GDM1 (cell line): ENCODE results near the gene INPP4A.

Source experiments
- DNase-seq: peaks from one replicate; lab custom pipeline; 2025; lab: John Stamatoyannopoulos, UW

Gene INPP4A

GRCh38 chr2:98476192-98476868 lies 31.7 kb downstream of the INPP4A start:
- no peak for DNase-seq

GRCh38 chr2:98477036-98477435 lies 32.4 kb downstream of the INPP4A start:
- no peak for DNase-seq

GRCh38 chr2:98477506-98477905 lies 32.8 kb downstream of the INPP4A start:
- no peak for DNase-seq

- DNase-seq = peak; percentile 15
Observed at GRCh38 chr2:98478088-98478551, 33.5 kb downstream of the INPP4A start.

- DNase-seq = peak; percentile 20
Observed at GRCh38 chr2:98478907-98479306, 34.2 kb downstream of the INPP4A start.

GRCh38 chr2:98479371-98479770 lies 34.7 kb downstream of the INPP4A start:
- no peak for DNase-seq

- DNase-seq = no peak
Observed at GRCh38 chr2:98479959-98480524, 35.4 kb downstream of the INPP4A start.

GRCh38 chr2:98480598-98480997 lies 35.9 kb downstream of the INPP4A start:
- no peak for DNase-seq

- no peak for DNase-seq
Observed at GRCh38 chr2:98482362-98482761, 37.7 kb downstream of the INPP4A start.

- no peak for DNase-seq
Observed at GRCh38 chr2:98483257-98483861, 38.7 kb downstream of the INPP4A start.

- no peak for DNase-seq
Observed at GRCh38 chr2:98484121-98484557, 39.5 kb downstream of the INPP4A start.

- DNase-seq = no peak
Observed at GRCh38 chr2:98484652-98485452, 40.2 kb downstream of the INPP4A start.

- no peak for DNase-seq
Observed at GRCh38 chr2:98485453-98485755, 40.7 kb downstream of the INPP4A start.

- DNase-seq = no peak
Observed at GRCh38 chr2:98486374-98486981, 41.8 kb downstream of the INPP4A start.

GRCh38 chr2:98487101-98487805 lies 42.6 kb downstream of the INPP4A start:
- DNase-seq = no peak

GRCh38 chr2:98487806-98488189 lies 43.1 kb downstream of the INPP4A start:
- DNase-seq = peak; percentile 23

- no peak for DNase-seq
Observed at GRCh38 chr2:98488252-98488651, 43.6 kb downstream of the INPP4A start.

GRCh38 chr2:98489486-98489885 lies 44.8 kb downstream of the INPP4A start:
- no peak for DNase-seq

GRCh38 chr2:98489971-98490962 lies 45.6 kb downstream of the INPP4A start:
- no peak for DNase-seq

GRCh38 chr2:98492441-98492840 lies 47.8 kb downstream of the INPP4A start:
- DNase-seq = no peak
